Measurements from ENCODE around the gene CD2BP2.
"Not testable (repeated sequence)": the region's sequence is repeated elsewhere in the genome, so short reads cannot be mapped to it uniquely, and the experiment has no call there.

CD2BP2 gene

GRCh38 chr16:30324220-30324619 lies 30.9 kb downstream of the CD2BP2 start:
- not testable (repeated sequence) for DNase-seq; H3K27ac Mint-ChIP-seq; H3K27me3 Mint-ChIP-seq; H3K9me3 Mint-ChIP-seq; ATAC-seq (replicated peaks); H3K4me3 Mint-ChIP-seq
- Mint-ChIP-seq H3K36me3 (peaks cover 2 to 10% of the 10 kb centered on the region in 2 donors), H3K4me1 (peaks cover 12 to 24% of the 10 kb centered on the region in 2 donors)

- H3K27ac Mint-ChIP-seq; H3K27me3 Mint-ChIP-seq; DNase-seq; ATAC-seq (replicated peaks); H3K9me3 Mint-ChIP-seq; H3K36me3 Mint-ChIP-seq; H3K4me3 Mint-ChIP-seq: not testable (repeated sequence)
- H3K4me1 Mint-ChIP-seq: peaks cover 8 to 10% of the 10 kb centered on the region in 2 donors
Measured at GRCh38 chr16:30318647-30319046, 36.5 kb downstream of the CD2BP2 start.

DNA sequence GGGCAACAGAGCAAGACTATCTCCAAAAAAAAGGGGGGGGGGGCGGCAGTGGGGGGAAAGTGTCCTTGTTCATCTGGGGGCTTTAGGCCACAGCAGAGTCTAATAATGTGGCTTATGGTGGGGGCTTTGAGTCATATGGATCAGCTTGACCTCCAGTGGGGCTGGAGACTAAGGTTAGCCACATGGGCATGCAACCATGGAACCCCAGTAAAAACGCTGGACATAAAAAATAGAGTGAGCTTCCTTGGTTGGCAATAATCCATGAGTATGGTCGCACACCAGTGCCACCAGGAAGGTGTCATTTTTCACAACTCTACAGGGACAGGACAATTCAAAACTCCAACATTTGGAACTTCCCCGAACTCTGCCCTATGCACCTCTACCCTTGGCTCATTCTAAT lies 44.2 kb downstream of the CD2BP2 start:
- H3K36me3 Mint-ChIP-seq; ATAC-seq (replicated peaks); H3K4me3 Mint-ChIP-seq; H3K9me3 Mint-ChIP-seq; H3K27ac Mint-ChIP-seq; DNase-seq; H3K27me3 Mint-ChIP-seq: not testable (repeated sequence)
- peaks cover 21 to 40% of the 10 kb centered on the region in 2 donors for H3K4me1 Mint-ChIP-seq

DNA sequence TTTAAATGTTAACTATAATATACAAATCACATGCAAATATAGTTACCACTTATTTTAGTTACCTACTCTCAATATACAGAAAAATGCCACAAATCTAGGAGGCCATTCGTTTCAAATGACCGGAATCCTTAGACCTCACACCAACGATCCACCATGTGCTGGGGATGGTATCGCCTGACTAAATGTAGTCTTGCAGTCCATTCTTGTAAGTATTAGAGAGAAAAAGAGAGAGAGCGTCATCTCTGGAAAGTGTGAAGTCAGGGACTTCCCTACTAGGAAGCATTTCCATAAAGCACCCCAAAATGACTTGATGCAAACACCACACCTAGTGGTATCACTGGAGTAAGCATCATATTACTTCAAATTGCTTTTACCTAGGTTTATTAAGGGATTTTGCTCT lies 45.9 kb downstream of the CD2BP2 start:
- H3K36me3 Mint-ChIP-seq; ATAC-seq (replicated peaks); H3K27ac Mint-ChIP-seq: not testable (repeated sequence)

More for the DNA sequence above, 45.9 kb downstream of the CD2BP2 start:
- not testable (repeated sequence) for H3K4me3 Mint-ChIP-seq, DNase-seq, H3K9me3 Mint-ChIP-seq, H3K27me3 Mint-ChIP-seq
- peaks cover 14 to 32% of the 10 kb centered on the region in 2 donors for H3K4me1 Mint-ChIP-seq

Measured in stimulated activated naive B cell treated with anti-CD40 and anti-IgM and Interleukin-4, amounts not matched to agents 10 μg/mL and 1 μg/mL and 100 μg/mL, for 72 hours (primary cell).